ENCODE results near the gene CASP2.

- TF ChIP-seq POLR2A (IDR thresholded peaks at IDR 0.05) (no peak), CTCF (IDR thresholded peaks at IDR 0.05) (no peak)
Measured at GRCh38 chr7:143347950-143348349, 59.8 kb downstream of the CASP2 start.

Measured in heart left ventricle (tissue), 13 donors.